Smooth muscle cell (in vitro differentiated cells): ENCODE results near the gene CGB3. TPM values are rescaled to one million over a fixed set of nuclear protein-coding genes. Genes with fewer than 3 reads are reported as not detected.

ENCODE experiments used
- DNase-seq: peaks from one replicate; lab custom pipeline; 2025; ENCODE audit not compliant: unreplicated experiment; lab: John Stamatoyannopoulos, UW
- H2AFZ ChIP-seq: fragments of 200-600 bp; sonication (generic); 2 replicates; pipeline ENCODE4 v1.6.0; 2016; ENCODE audit warnings: antibody characterized with exemption, low read depth, mild to moderate bottlenecking
- H3F3A ChIP-seq: fragments of 200-600 bp; sonication (generic); 2 replicates; pipeline ENCODE4 v1.6.0; 2017; ENCODE audit warnings: antibody characterized with exemption, low read depth
- H3K27ac ChIP-seq: fragments of 200-600 bp; sonication (generic); 2 replicates; pipeline ENCODE4 v1.5.1; 2016; ENCODE audit warnings: low read depth, mild to moderate bottlenecking
- H3K27me3 ChIP-seq: fragments of 200-600 bp; sonication (generic); 2 replicates; pipeline ENCODE4 v1.6.1; 2016; ENCODE audit warnings: low read depth, mild to moderate bottlenecking
- H3K36me3 ChIP-seq: fragments of 200-600 bp; sonication (generic); 2 replicates; pipeline ENCODE4 v1.5.1; 2016; ENCODE audit warnings: low read depth
- H3K4me1 ChIP-seq: fragments of 200-600 bp; sonication (generic); 2 replicates; pipeline ENCODE4 v1.5.1; 2016; ENCODE audit warnings: low read depth
- H3K4me2 ChIP-seq: fragments of 200-600 bp; sonication (generic); 2 replicates; pipeline ENCODE4 v1.6.0; 2016; ENCODE audit warnings: mild to moderate bottlenecking
- H3K4me3 ChIP-seq: fragments of 200-600 bp; sonication (generic); 2 replicates; pipeline ENCODE4 v1.5.1; 2016; ENCODE audit warnings: mild to moderate bottlenecking
- H3K79me2 ChIP-seq: fragments of 200-600 bp; sonication (generic); 2 replicates; pipeline ENCODE4 v1.6.0; 2016; ENCODE audit warnings: low read depth, mild to moderate bottlenecking
- H3K9ac ChIP-seq: fragments of 200-600 bp; sonication (generic); 2 replicates; pipeline ENCODE4 v1.6.0; 2016; ENCODE audit warnings: low read depth
- H3K9me3 ChIP-seq: fragments of 200-600 bp; sonication (generic); replicated peaks from 2 replicates; pipeline ENCODE4 v1.5.1; 2016; ENCODE audit warnings: low read depth
- H4K20me1 ChIP-seq: fragments of 200-600 bp; sonication (generic); 2 replicates; pipeline ENCODE4 v1.6.0; 2016; ENCODE audit warnings: low read depth
- CTCF ChIP-seq: fragments of 200-600 bp; sonication (generic); IDR thresholded peaks from 2 replicates; pipeline ENCODE4 v1.5.1; 2017; ENCODE audit warnings: borderline replicate concordance, mild to moderate bottlenecking, antibody characterized with exemption; ENCODE audit not compliant: insufficient read depth, poor library complexity, severe bottlenecking
- WGBS: methylation state at CpG from one replicate; pipeline ENCODE4 v1.1.7; 2016; ENCODE audit warnings: low lambda C conversion rate; 5-methylcytosine and 5-hydroxymethylcytosine counted together
- polyA plus RNA-seq: library from polyadenylated mRNA; unstranded; fragments of >200 nt; fragmentation: Nextera tagmentation; extraction: Ambion mirVana; gene quantifications from 2 replicates; pipeline ENCODE4 v1.2.1, GENCODE V29; 2016
- total RNA-seq: library from RNA; depleted of rRNA; stranded (reverse); fragments of >200 nt; gene quantifications from 2 replicates; pipeline ENCODE4 v1.2.3, GENCODE V29; 2014

Gene CGB3
- total and polyA plus RNA-seq, 2 experiments from 2014 or later = 0.45 TPM; not detected in 1

GRCh38 chr19:49017041-49017665 is 7.0 kb downstream of the CGB3 start, which contains the start of gene LHB:
Gene LHB, minus strand, starts transcription at chr19:49017091. Its CDS starts 10 bp downstream, at chr19:49017081.
- H3K27me3 ChIP-seq = peaks cover 6% of the 10 kb centered on the region
- DNase-seq = no peak
- H3K79me2 ChIP-seq = no peaks in the 10 kb centered on the region
- peak within 1 kb of the TSS; percentile 95 for H3K4me2 ChIP-seq
- no peaks in the 10 kb centered on the region for H3F3A ChIP-seq
- no peaks in the 10 kb centered on the region for H3K4me1 ChIP-seq
- no peak within 1 kb of the TSS for H3K27ac ChIP-seq
- 80% methylated on average over 17 of the region's 17 CpGs for WGBS
- no peaks in the 10 kb centered on the region for H4K20me1 ChIP-seq
- peak within 1 kb of the TSS; percentile 46 for H3K4me3 ChIP-seq
- no peaks in the 10 kb centered on the region for H3K36me3 ChIP-seq
- peak within 1 kb of the TSS; percentile 1 for H2AFZ ChIP-seq
- TF ChIP-seq CTCF = no peak
- H3K9me3 ChIP-seq = no peaks in the 10 kb centered on the region
- H3K9ac ChIP-seq = no peak within 1 kb of the TSS

DNA sequence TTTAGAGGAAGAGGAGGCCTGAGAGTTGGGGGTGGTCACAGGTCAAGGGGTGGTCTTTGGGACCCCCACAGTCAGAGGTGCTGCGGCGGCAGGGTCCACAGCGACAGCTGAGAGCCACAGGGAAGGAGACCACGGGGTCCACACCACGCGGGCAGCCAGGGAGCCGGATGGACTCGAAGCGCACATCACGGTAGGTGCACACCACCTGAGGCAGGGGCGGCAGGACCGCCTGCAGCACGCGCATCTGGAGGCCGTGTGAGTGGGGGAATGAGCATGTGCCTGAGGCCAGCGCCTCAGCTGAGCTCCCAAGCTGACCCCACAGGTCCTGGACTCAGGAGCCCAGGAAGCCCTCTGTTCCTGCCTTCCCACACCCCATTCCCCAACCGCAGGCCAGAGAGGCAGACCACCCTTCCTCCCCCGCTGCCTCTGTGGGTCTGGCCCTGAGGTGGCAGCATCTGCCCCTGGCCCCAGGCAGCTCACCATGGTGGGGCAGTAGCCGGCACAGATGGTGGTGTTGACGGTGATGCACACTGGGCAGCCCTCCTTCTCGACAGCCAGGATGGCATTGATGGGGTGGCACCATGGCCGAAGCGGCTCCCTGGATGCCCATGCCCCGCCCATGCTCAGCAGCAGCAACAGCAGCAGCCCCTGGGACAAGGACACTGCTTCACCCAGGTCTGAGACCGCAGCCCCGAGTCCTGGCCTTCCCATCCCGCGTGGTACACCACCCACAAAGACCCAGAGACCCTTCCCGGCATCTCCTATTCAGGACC is 7.9 kb downstream of the CGB3 start:
- Histone ChIP-seq H2AFZ (no peak overlapping the region), H4K20me1 (no peaks in the 10 kb centered on the region), H3K9ac (no peak overlapping the region), H3K9me3 (no peaks in the 10 kb centered on the region), H3K4me2 (no peak overlapping the region), H3F3A (no peaks in the 10 kb centered on the region), H3K36me3 (no peaks in the 10 kb centered on the region), H3K4me1 (no peaks in the 10 kb centered on the region), H3K27me3 (peaks cover 6% of the 10 kb centered on the region), H3K79me2 (no peaks in the 10 kb centered on the region), H3K4me3 (no peak overlapping the region), H3K27ac (no peak overlapping the region)
- TF ChIP-seq CTCF = no peak
- no peak for DNase-seq
- 99% methylated on average over 23 of the region's 29 CpGs for WGBS

DNA sequence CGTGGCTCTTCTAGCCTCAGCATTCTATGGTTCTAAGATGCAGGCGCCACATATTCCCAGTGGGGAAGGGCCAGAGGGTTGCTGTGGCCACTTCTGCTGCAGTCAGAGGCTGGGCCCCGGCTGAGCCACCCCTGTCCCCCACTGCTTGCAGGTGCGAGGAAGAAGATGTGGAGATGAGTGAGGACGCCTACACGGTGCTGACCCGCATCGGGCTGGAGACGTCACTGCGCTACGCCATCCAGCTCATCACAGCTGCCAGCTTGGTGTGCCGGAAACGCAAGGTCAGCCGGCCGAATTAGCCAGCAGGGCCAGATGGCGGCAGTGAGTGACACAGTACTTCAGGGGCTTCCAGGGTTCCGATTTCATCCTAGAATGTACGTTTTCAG is 9.3 kb downstream of the CGB3 start:
- Histone ChIP-seq H3F3A (no peaks in the 10 kb centered on the region), H3K79me2 (no peaks in the 10 kb centered on the region), H3K36me3 (no peaks in the 10 kb centered on the region), H3K27me3 (peaks cover 6% of the 10 kb centered on the region), H2AFZ (no peak overlapping the region), H3K9me3 (no peaks in the 10 kb centered on the region), H3K27ac (no peak overlapping the region), H3K4me1 (no peaks in the 10 kb centered on the region), H3K4me2 (no peak overlapping the region), H3K4me3 (no peak overlapping the region), H3K9ac (no peak overlapping the region), H4K20me1 (no peaks in the 10 kb centered on the region)
- DNase-seq = no peak
- 94% methylated on average over 18 of the region's 18 CpGs for WGBS
- no peak for TF ChIP-seq CTCF
